Neural cell (in vitro differentiated cells): ENCODE measurements around the gene ZHX3. TPM values are rescaled to one million over a fixed set of nuclear protein-coding genes. Genes with fewer than 3 reads are reported as not detected.

Experiments used
- H2AFZ ChIP-seq: fragments of 200-600, 300-800 bp; sonication (generic), shearing (Covaris generic); 2 replicates; pipeline ENCODE4 v1.6.0; 2014; ENCODE audit warnings: low read depth, mild to moderate bottlenecking, antibody characterized with exemption, low read length, moderate library complexity
- H3F3A ChIP-seq: fragments of 200-600 bp; shearing (Covaris generic); 2 replicates; pipeline ENCODE4 v1.6.1; 2016; ENCODE audit warnings: mild to moderate bottlenecking, moderate library complexity, mixed read lengths, antibody characterized with exemption, low read length; ENCODE audit not compliant: insufficient read depth, poor library complexity, severe bottlenecking
- H3K27ac ChIP-seq: fragments of 200-600, 300-800 bp; sonication (generic), shearing (Covaris generic); 2 replicates; pipeline ENCODE4 v1.5.1; 2014; ENCODE audit warnings: mild to moderate bottlenecking, low read length, moderate library complexity
- H3K27me3 ChIP-seq: fragments of 300-800, 200-600 bp; sonication (generic), shearing (Covaris generic); 2 replicates; pipeline ENCODE4 v1.6.0; 2014; ENCODE audit warnings: mild to moderate bottlenecking, low read depth, low read length, moderate library complexity; ENCODE audit not compliant: insufficient read depth
- H3K36me3 ChIP-seq: fragments of 300-800, 200-600 bp; sonication (generic), shearing (Covaris generic); 2 replicates; pipeline ENCODE4 v1.5.1; 2014; ENCODE audit warnings: mild to moderate bottlenecking, antibody characterized with exemption, low read length, moderate library complexity; ENCODE audit not compliant: insufficient read depth
- H3K4me2 ChIP-seq: fragments of 300-800, 200-600 bp; sonication (generic), shearing (Covaris generic); 2 replicates; pipeline ENCODE4 v1.6.0; 2014; ENCODE audit warnings: mild to moderate bottlenecking, low read length
- H3K4me3 ChIP-seq: fragments of 300-800, 200-600 bp; sonication (generic), shearing (Covaris generic); 2 replicates; pipeline ENCODE4 v1.5.1; 2014; ENCODE audit warnings: mild to moderate bottlenecking, low read length, moderate library complexity
- H3K79me2 ChIP-seq: fragments of 200-600 bp; shearing (Covaris generic); replicated peaks from 2 replicates; pipeline ENCODE4 v1.6.0; 2014; ENCODE audit warnings: mild to moderate bottlenecking, low read length, moderate library complexity; ENCODE audit not compliant: insufficient read depth
- H3K9ac ChIP-seq: fragments of 300-800, 200-600 bp; sonication (generic), shearing (Covaris generic); 2 replicates; pipeline ENCODE4 v1.6.1; 2016; ENCODE audit warnings: mild to moderate bottlenecking, low read length, mixed read lengths
- H3K9me2 ChIP-seq: fragments of 200-600 bp; shearing (Covaris generic); 2 replicates; pipeline ENCODE4 v1.6.1; 2016; ENCODE audit warnings: mild to moderate bottlenecking, low read length, mixed read lengths; ENCODE audit not compliant: insufficient read depth
- H3K9me3 ChIP-seq: fragments of 200-600, 300-800 bp; sonication (generic), shearing (Covaris generic); 2 replicates; pipeline ENCODE4 v1.6.1; 2016; ENCODE audit warnings: mild to moderate bottlenecking, mixed run types, low read length, moderate library complexity, mixed read lengths
- H4K20me1 ChIP-seq: fragments of 200-600 bp; shearing (Covaris generic); 2 replicates; pipeline ENCODE4 v1.6.1; 2016; ENCODE audit warnings: mild to moderate bottlenecking, mixed run types; ENCODE audit not compliant: insufficient read depth
- CTCF ChIP-seq: fragments of 450-650 bp; IDR thresholded peaks from 2 replicates; pipeline ENCODE4 v1.5.1; 2014; ENCODE audit warnings: antibody characterized with exemption, mild to moderate bottlenecking, moderate library complexity; ENCODE audit not compliant: poor library complexity, severe bottlenecking
- EP300 ChIP-seq: fragments of 450-650 bp; conservative IDR thresholded peaks from 2 replicates; pipeline ENCODE4 v1.6.1; 2014; ENCODE audit warnings: antibody characterized with exemption, mild to moderate bottlenecking, moderate library complexity; ENCODE audit not compliant: poor library complexity, severe bottlenecking
- EZH2 ChIP-seq: fragments of 200-600, 300-800 bp; shearing (Covaris generic), sonication (generic); IDR thresholded peaks from 2 replicates; pipeline ENCODE4 v1.6.1; 2014; ENCODE audit warnings: antibody characterized with exemption, low read length, borderline replicate concordance, mild to moderate bottlenecking; ENCODE audit not compliant: insufficient read depth, poor library complexity, severe bottlenecking
- MXI1 ChIP-seq: fragments of 450-650 bp; conservative IDR thresholded peaks from 2 replicates; pipeline ENCODE4 v1.6.1; 2014; ENCODE audit warnings: antibody characterized with exemption, mild to moderate bottlenecking; ENCODE audit not compliant: poor library complexity, severe bottlenecking
- POLR2AphosphoS5 ChIP-seq: IDR thresholded peaks from 2 replicates; pipeline ENCODE4 v1.6.1; 2012
- RAD21 ChIP-seq: fragments of 450-650 bp; conservative IDR thresholded peaks from 2 replicates; pipeline ENCODE4 v1.6.1; 2014; ENCODE audit warnings: antibody characterized with exemption, mild to moderate bottlenecking, moderate library complexity
- REST ChIP-seq: IDR thresholded peaks from 2 replicates; pipeline ENCODE4 v1.6.1; 2012; ENCODE audit warnings: borderline replicate concordance
- SMC3 ChIP-seq: fragments of 450-650 bp; conservative IDR thresholded peaks from 2 replicates; pipeline ENCODE4 v1.6.1; 2014; ENCODE audit warnings: antibody characterized with exemption, mild to moderate bottlenecking, moderate library complexity; ENCODE audit not compliant: poor library complexity
- TAF1 ChIP-seq: IDR thresholded peaks from 2 replicates; pipeline ENCODE4 v1.6.1; 2012; ENCODE audit warnings: low read depth
- polyA plus RNA-seq: library from polyadenylated mRNA; depleted of rRNA; stranded (reverse); fragments of >200 nt; gene quantifications from 2 replicates; pipeline ENCODE4 v1.2.3, GENCODE V29; 2014

ZHX3 gene
- polyA plus RNA-seq, 1 donor from 2014 or later: 10.3 TPM

- TF ChIP-seq TAF1 (no peak), SMC3 (no peak), POLR2AphosphoS5 (no peak), RAD21 (no peak), MXI1 (no peak), REST (no peak), EZH2 (no peak)
- Histone ChIP-seq H3K36me3 (no peaks in the 10 kb centered on the region), H3K9me2 (no peaks in the 10 kb centered on the region), H3K9ac (no peak overlapping the region), H3K4me3 (no peak overlapping the region), H2AFZ (no peak overlapping the region), H3K79me2 (peaks cover 97% of the 10 kb centered on the region), H3K27me3 (no peaks in the 10 kb centered on the region), H3K4me2 (no peak overlapping the region), H3K27ac (no peak overlapping the region), H3K9me3 (no peaks in the 10 kb centered on the region), H4K20me1 (peaks cover 51% of the 10 kb centered on the region), H3F3A (no peaks in the 10 kb centered on the region)
These were observed 171.5 kb downstream of the ZHX3 start for GRCh38 chr20:41145821-41146620.

- no peaks in the 10 kb centered on the region for H3F3A ChIP-seq
- no peak overlapping the region for H3K4me2 ChIP-seq
- H3K27ac ChIP-seq: no peak overlapping the region
- H3K9me2 ChIP-seq: no peaks in the 10 kb centered on the region
- peaks cover 97% of the 10 kb centered on the region for H3K79me2 ChIP-seq
- H2AFZ ChIP-seq: no peak overlapping the region
- H3K27me3 ChIP-seq: no peaks in the 10 kb centered on the region
- H3K36me3 ChIP-seq: no peaks in the 10 kb centered on the region
- H3K9ac ChIP-seq: no peak overlapping the region
- H3K9me3 ChIP-seq: no peaks in the 10 kb centered on the region
- H4K20me1 ChIP-seq: peaks cover 54% of the 10 kb centered on the region
- TF ChIP-seq CTCF: no peak
- TF ChIP-seq SMC3: no peak
- TF ChIP-seq REST: no peak
- no peak for TF ChIP-seq RAD21
- TF ChIP-seq MXI1: no peak
- TF ChIP-seq POLR2AphosphoS5: no peak
- no peak for TF ChIP-seq EZH2
- no peak for TF ChIP-seq EP300
- TF ChIP-seq TAF1: no peak
- no peak overlapping the region for H3K4me3 ChIP-seq
These were observed 172.2 kb downstream of the ZHX3 start for GRCh38 chr20:41145317-41145716.
